Measurements from ENCODE around the gene CCDC7. TPM values are rescaled to one million over a fixed set of nuclear protein-coding genes. Genes with fewer than 3 reads are reported as not detected.

The CCDC7 gene
- total RNA-seq, 1 experiment from 2014 or later = 7.4 TPM

GRCh38 chr10:32417911-32418547, 27.9 kb upstream of the CCDC7 start:
- no peak for TF ChIP-seq CTCF (IDR thresholded peaks at IDR 0.05; ENCODE audit: unreplicated experiment)
- Mint-ChIP-seq H3K27me3 (ENCODE audit: unreplicated experiment) (no peaks in the 10 kb centered on the region), H3K36me3 (ENCODE audit: insufficient read depth, unreplicated experiment) (no peaks in the 10 kb centered on the region), H3K9me3 (ENCODE audit: low read depth, unreplicated experiment) (no peaks in the 10 kb centered on the region), H3K4me1 (ENCODE audit: low read depth, unreplicated experiment) (peaks cover 7% of the 10 kb centered on the region), H3K4me3 (ENCODE audit: low read depth, unreplicated experiment) (no peak overlapping the region), H3K27ac (ENCODE audit: unreplicated experiment) (no peak overlapping the region)
- no TSS peak for BruUV-seq (replicated peaks)
- CTCF ChIA-PET = no interaction called here
- no peak for DNase-seq
- intact Hi-C loops (cut with micrococcal nuclease; ENCODE audit: unreplicated experiment) = no loop called here

- no peak overlapping the region for H3K4me3 Mint-ChIP-seq (ENCODE audit: low read depth, unreplicated experiment)
- DNase-seq = no peak
- no peaks in the 10 kb centered on the region for H3K36me3 Mint-ChIP-seq (ENCODE audit: insufficient read depth, unreplicated experiment)
- no peaks in the 10 kb centered on the region for H3K27me3 Mint-ChIP-seq (ENCODE audit: unreplicated experiment)
- CTCF ChIA-PET = no interaction called here
- H3K27ac Mint-ChIP-seq (ENCODE audit: unreplicated experiment) = no peak overlapping the region
- intact Hi-C loops (cut with micrococcal nuclease; ENCODE audit: unreplicated experiment) = no loop called here
- no TSS peak for BruUV-seq (replicated peaks)
- TF ChIP-seq CTCF (IDR thresholded peaks at IDR 0.05; ENCODE audit: unreplicated experiment) = no peak
- H3K4me1 Mint-ChIP-seq (ENCODE audit: low read depth, unreplicated experiment) = peaks cover 3% of the 10 kb centered on the region
- no peaks in the 10 kb centered on the region for H3K9me3 Mint-ChIP-seq (ENCODE audit: low read depth, unreplicated experiment)
Observed at GRCh38 chr10:32418572-32418971, 27.4 kb upstream of the CCDC7 start.

- H3K4me1 Mint-ChIP-seq (ENCODE audit: low read depth, unreplicated experiment) = no peaks in the 10 kb centered on the region
Observed at GRCh38 chr10:32419615-32420014, 26.3 kb upstream of the CCDC7 start.

GRCh38 chr10:32426186-32426585, 19.8 kb upstream of the CCDC7 start:
- no peak overlapping the region for H3K27ac Mint-ChIP-seq (ENCODE audit: unreplicated experiment)
- no peaks in the 10 kb centered on the region for H3K36me3 Mint-ChIP-seq (ENCODE audit: insufficient read depth, unreplicated experiment)
- no TSS peak for BruUV-seq (replicated peaks)
- H3K9me3 Mint-ChIP-seq (ENCODE audit: low read depth, unreplicated experiment) = no peaks in the 10 kb centered on the region
- H3K27me3 Mint-ChIP-seq (ENCODE audit: unreplicated experiment) = no peaks in the 10 kb centered on the region
- TF ChIP-seq CTCF (IDR thresholded peaks at IDR 0.05; ENCODE audit: unreplicated experiment) = no peak
- CTCF ChIA-PET = interaction anchor here (0.6 kb wide), 1 partner anchor 112 kb away, joined by 5 read pairs; no protein-coding TSS in a partner anchor
- intact Hi-C loops (cut with micrococcal nuclease; ENCODE audit: unreplicated experiment) = no loop called here
- no peak overlapping the region for H3K4me3 Mint-ChIP-seq (ENCODE audit: low read depth, unreplicated experiment)
- no peaks in the 10 kb centered on the region for H3K4me1 Mint-ChIP-seq (ENCODE audit: low read depth, unreplicated experiment)
- no peak for DNase-seq

More at GRCh38 chr10:32419615-32420014, 26.3 kb upstream of the CCDC7 start:
- H3K9me3 Mint-ChIP-seq (ENCODE audit: low read depth, unreplicated experiment) = no peaks in the 10 kb centered on the region
- intact Hi-C loops (cut with micrococcal nuclease; ENCODE audit: unreplicated experiment) = no loop called here
- H3K36me3 Mint-ChIP-seq (ENCODE audit: insufficient read depth, unreplicated experiment) = no peaks in the 10 kb centered on the region
- no peaks in the 10 kb centered on the region for H3K27me3 Mint-ChIP-seq (ENCODE audit: unreplicated experiment)
- BruUV-seq (replicated peaks) = no TSS peak
- H3K4me3 Mint-ChIP-seq (ENCODE audit: low read depth, unreplicated experiment) = no peak overlapping the region
- H3K27ac Mint-ChIP-seq (ENCODE audit: unreplicated experiment) = no peak overlapping the region
- CTCF ChIA-PET = no interaction called here
- TF ChIP-seq CTCF (IDR thresholded peaks at IDR 0.05; ENCODE audit: unreplicated experiment) = no peak
- no peak for DNase-seq

Data from Calu3 (cell line).